ELR (cell line): ENCODE results near the gene RBM22.
"Not testable (repeated sequence)": the region's sequence is repeated elsewhere in the genome, so short reads cannot be mapped to it uniquely, and the experiment has no call there.

ENCODE experiments used
- DNase-seq: peaks from one replicate; pipeline ENCODE4 v3.0.0-alpha.2; 2015; ENCODE audit warnings: low read depth

Gene RBM22

DNA sequence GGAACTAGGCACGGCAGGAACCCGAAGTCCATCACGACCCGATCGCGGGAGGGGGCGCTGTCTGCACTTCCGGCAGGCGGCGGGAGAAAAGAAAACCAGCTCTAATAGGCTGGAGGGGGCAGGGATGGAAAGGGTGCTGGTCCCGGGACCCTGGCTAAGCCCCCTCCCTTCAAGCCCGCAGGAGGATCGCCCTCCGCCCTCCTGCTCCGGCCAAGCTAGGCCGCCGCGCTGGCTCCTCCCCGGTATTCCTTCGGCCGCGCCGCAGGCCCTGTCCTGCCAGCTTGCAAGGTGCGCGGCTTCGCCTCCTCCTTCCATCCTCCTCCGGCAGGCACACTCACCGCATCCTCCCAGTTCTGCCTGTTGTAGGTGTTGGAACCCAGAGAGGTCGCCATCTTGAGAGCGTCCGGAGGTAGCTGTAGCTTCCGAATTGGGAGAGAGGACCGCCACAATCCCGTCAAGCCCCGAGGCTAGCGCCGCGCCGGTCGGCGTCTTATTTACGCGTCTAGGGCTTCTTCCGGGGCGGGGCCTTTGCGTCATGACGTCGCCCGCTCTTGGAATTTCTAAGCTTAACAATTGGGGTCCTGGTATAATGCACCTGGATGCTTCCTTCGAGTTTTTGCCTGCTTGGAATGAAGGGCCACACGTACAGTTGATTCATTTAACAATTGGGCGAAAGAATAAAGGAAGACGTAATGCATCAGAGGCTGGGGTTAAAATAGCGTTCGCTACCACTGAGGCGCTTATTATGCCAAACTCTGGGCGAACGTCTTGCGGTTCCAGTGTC is at the start of gene RBM22:
Gene RBM22, minus strand, starts transcription at position 469 of the 784 bp plus-strand sequence. Its CDS starts 77 bp downstream, at position 392.
- DNase-seq = peak; percentile 93

DNA sequence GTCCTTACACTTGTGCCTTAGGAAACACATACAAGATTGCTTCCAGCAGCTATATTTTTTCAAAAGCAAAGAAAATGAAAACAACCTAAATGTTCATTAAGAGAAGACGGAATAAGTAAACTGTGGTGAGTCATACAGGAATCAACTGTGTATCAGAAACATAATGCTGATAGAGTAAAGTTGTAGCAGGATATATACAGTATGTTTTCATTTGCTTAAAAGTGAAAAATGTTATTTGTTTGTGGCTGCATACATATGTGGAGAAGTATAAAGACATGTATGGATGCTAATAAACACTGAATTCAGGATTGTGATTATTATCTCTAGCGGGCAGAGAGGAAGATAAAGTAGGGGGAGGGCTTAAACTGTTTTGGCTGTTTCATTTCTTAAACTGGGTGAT is 49.6 kb upstream of the RBM22 start:
- no peak for DNase-seq

DNA sequence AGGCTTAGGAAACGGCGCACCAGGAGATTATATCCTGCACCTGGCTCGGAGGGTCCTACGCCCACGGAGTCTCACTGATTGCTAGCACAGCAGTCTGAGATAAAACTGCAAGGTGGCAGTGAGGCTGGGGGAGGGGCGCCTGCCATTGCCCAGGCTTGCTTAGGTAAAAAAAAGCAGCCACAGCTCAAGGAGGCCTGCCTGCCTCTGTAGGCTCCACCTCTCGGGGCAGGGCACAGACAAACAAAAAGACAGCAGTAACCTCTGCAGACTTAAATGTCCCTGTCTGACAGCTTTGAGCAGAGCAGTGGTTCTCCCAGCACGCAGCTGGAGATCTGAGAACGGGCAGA is 42.3 kb upstream of the RBM22 start:
- DNase-seq = not testable (repeated sequence)

DNA sequence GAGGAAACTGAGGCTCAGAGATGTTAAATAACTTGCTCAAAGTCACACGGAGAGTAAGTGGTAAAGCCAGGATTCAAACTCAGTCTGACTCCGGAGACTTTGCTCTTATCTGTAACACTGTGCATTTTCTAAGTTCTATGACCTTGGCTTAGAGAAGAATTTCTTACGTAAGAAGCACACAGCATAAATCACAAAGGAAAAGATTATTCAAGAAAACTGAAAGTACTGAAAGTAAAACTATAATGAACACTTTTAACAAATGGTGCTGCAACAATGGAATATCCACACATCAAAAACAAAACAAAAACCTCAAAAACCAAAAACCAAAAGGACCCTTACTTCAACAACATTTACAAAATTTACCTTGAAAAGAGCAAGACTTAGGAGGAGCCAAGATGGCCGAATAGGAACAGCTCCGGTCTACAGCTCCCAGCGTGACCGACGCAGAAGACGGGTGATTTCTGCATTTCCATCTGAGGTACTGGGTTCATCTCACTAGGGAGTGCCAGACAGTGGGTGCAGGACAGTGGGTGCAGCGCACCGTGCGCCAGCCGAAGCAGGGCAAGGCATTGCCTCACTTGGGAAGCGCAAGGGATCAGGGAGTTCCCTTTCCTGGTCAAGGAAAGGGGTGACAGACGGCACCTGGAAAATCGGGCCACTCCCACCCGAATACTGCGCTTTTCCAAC is 41.7 kb upstream of the RBM22 start:
- DNase-seq = not testable (repeated sequence)

DNA sequence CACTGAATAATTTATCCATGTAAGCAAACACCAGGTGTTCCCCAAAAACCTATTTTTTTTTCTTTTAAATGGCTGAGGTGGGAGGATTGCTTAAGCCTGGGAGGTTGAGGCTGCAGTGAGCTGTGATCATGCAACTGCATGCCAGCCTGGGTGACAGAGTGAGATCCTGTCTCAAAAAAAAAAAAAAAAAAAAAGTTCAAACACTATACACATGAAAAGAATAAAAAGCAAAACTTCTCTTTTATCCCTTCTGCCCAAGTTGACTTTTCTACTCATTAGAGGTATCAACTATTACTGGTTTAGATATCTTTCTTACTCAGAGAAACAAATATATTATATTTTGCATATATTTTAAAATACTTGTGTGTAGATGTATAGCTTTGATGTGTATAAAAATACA is 40.1 kb upstream of the RBM22 start:
- no peak for DNase-seq

DNA sequence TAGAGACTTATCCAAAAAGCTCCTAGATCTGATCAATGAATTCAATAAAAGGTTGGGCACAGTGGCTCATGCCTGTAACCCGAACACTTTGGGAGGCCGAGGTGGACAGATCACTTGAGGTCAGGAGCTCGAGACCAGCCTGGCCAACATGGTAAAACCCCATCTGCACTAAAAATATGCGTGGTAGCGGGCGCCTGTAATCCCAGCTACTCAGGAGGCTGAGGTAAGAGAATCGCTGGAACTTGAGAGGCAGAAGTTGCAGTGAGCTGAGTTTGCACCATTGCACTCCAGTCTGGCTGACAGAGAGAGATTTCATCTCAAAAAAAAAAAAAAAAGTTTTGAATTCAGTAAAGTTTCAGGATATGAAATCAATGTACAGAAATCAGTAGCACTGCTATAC is 38.0 kb upstream of the RBM22 start:
- DNase-seq = no peak

DNA sequence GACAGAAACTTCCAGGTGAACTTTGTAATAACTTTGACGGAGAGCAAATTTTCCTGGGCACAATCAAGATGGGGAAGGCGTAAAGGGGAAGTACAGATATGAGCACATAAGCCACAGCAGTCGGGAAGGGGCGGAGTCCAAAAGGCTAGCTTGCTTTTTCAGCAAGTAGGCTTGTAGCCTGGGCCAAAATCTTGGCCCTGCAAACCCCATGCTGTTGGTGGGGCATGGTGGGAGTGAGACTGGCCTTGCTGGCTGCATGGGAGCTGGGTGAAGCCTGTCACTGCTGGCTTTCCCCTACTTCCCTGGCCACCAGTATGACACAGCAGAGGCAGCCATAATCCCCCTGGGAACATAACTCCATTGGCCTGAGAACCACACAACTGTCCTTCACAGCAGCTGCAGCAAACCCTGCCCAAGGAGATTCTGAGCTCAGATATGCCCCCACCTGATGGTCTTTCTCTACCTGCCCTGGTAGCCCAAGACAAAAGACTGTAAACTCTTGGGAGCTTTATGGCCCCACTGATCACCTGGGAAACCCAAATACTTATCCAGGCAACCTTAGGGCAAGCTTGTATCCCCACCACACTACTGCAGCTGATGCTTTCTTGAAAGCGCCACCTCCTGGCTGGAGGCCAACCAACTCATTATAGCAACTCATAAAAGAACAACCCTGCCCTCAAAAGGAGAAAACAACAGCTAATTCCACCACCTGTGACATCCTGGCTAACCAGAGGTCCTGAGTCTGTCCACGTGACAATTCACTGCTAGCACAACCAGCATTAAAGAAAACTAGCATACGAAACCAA is 33.9 kb upstream of the RBM22 start:
- no peak for DNase-seq

DNA sequence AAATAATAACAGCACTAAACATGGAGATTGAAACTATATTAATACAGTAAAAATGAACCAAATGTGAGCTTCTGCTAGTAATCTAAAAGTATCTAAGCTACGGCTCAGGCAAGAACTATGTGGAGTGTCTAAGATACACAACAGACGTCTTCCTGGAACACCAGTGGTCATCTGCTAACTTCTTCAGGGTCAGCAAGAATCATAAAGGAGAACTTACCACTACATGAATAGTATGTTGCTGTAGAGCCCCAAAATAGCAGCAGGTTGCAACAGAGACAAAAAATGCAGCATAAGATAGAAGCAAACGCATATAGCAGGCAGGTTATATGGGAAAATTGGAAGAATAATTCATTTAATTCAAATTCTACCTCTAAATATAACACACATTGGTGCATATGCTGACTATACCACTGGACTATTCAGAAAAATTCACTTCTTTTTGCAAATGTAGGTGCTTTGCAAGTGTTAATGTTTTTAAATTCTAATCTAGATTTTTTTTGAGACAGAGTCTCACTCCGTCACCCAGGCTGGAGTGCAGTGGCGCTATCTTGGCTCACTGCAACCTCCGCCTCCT is 30.9 kb upstream of the RBM22 start:
- no peak for DNase-seq

DNA sequence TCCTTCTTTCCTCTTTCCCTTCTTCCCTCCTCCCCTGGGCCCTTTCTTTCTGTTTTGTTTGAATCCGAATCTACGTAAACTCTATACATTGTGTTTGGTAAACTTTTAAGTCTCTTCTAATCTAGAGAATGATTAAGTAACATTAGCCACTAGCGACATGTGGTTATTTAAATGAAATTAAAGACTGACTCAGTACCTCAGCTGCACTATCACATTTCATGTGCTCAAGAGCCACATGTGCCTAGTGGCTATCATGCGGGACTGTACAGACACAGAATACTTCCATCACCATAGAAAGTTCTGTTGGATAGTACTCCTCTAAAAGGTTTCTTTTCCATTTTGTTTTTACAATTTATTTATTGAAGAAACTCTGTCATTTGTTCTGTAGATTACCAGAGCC is 29.0 kb upstream of the RBM22 start:
- DNase-seq = no peak

DNA sequence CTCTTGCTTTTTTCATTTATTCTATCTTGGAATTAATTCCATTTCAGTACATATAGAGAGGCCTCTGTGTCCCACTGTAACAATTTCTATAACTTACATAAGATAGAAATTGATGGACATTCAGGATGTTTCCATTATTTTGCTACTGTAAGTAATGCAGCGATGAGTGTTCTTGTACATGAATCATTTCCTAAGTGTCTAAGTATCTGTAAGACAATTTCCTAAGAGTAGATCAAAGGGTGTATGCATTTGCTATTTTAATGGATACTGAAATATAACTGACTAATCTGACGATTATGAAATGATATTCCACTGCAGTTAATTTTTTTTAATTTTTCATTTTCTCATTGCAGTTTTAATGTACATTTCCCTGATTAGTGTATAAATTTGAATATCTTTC is 23.0 kb upstream of the RBM22 start:
- peak; percentile 70 for DNase-seq

DNA sequence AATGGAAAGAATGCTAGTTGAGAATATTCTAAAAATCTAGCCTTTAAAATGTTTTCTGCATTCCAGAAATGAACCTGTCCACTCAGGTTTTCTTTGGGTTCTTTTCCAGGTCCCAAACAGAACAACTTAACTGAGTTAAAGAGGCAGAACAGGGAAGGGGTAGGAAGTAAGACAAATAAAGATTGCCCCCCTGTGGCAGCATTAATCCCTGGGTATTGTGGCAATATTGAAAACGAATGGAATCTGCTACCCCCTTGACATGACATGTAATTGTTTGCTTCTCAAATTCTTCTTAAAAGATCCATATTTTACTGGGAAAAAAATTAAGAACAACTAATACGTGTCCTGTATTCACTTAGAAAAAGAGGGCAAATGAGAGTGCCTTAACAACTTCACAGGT is 9.3 kb upstream of the RBM22 start:
- peak; percentile 20 for DNase-seq

DNA sequence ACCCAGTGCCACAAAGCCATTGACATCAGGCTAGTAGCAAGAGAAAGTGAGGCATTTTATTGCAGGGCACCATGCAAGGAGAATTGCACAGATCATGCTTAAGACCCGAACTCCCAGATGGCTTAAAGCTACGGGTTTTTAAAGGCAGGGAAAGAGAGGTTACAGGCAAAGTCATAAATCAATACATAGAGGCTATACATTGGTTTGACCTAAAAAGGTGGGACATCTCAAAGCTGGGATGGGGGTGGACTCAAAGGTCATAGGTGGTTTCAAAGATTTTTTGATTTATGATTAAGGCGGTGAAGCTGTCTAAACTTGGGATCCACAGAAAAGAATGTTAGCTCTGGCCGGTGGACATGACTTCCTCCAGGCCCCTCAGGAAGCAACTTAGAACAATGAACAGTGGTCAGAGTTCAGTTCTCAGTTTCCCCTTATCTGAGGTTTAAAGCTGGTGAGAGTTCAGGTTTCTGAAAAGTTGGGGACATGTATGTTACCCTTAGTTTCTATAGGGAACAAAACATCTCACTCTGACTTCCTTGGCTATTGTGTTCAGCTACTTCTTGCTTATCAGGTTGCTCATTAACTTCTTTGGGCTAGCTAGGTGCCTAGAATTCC is 6.0 kb upstream of the RBM22 start:
- no peak for DNase-seq

DNA sequence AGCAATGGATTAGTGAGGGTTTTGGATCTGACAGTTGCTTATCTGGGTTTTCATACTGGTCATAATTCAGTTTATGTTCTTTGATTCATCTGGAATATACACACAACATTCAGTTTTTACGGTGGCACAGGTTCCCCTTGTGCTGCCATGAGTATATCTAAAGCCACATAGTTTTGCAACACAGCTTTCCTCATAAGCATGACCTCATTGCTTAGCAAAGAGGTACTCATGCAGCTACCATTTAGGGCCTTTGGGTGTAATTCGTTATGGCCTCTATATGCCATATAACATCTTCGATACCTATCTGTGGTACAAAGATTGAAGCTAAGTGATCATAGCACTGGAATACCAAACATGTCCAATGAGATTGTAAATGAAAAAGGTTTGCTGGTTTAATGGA is 2.9 kb upstream of the RBM22 start:
- DNase-seq = peak; percentile 32

DNA sequence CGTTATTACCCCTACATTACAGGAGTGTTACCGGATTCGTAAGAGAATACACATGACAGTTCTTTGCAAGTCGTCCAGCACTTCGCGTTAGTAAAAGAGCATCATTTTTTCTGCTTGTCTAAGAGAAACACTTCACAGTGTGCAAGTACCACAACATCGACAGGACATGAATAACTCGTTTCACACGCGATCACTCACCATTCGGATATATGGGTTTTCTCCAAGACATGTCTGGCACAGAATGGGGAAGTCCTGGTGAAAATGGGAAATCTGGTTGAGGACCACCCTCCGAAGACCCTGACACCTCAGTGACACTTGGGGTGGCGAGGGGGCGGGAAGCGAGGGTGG is 642 bp downstream of the RBM22 start:
- DNase-seq = no peak

DNA sequence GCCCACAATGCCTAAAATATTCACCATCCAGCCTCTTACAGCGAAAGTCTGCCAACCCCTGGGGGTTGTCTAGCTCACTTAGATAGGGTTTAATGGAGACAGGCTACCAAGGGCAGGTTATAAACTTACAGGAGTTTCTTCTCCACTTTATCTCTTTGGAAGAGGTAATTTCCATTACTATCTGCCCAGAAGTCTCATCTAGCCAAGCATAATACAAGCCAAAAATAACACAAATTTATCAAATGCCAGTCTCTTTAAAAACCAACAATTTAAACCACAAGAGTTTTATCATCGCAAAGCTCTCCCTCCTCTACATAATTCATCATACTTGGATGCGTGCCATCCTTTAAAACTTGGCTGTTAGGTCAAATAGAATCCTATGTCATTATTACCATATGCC is 6.2 kb downstream of the RBM22 start:
- peak; percentile 39 for DNase-seq

DNA sequence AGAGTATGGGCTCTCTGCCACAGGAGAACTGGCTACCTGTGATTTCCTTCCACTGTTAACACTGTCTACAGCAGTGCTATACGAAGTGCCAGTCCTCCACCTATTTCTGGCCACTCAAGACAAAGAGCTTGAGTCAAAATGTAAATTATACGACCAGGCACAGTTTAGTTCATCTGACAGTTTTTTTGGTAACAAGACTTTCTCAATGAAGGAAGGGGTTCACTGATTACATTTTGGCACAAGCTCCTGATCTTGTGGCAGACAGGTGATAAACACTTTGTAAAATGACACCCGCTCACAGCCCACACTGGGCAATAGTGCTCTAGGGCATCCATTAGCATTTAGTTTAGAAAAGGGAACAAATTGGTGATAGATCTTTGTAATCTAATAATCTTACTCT is 8.6 kb downstream of the RBM22 start:
- no peak for DNase-seq

DNA sequence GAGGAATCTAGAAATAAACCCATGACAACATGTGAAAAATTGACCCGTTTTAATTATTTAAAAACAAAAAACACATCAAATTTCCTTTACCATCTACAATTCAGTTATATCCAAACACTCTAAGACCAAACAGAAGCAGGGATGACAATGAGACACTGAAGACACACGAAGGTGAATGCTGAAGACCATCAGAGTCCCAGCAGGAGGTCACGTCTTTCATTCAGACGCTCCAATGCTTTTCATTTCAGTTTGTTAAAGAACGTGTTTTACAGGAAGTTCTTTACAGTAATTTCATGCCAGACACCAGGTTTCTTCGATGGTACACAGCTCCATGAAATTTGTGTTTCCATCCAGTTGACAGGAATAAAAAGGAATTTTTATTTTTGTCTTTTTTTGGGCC is 10.1 kb downstream of the RBM22 start:
- no peak for DNase-seq

DNA sequence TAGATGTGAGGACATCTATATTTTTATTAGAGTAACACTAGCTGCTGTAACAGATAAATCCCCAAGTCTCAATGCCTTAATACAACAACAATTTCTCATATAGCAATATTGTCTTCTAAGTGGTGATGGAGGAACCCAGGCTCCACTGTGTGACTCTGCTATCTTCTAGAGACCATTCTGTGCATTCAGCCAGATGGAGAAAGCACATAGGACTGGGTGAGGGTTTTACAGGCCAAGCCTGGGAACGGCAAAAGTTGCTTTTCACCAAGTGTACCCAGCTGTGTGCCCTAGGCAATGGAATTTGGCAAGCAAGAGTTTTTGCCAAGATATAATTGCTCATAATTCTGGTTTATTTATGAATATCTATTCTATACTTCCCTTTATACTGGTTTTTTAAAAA is 11.7 kb downstream of the RBM22 start:
- no peak for DNase-seq

DNA sequence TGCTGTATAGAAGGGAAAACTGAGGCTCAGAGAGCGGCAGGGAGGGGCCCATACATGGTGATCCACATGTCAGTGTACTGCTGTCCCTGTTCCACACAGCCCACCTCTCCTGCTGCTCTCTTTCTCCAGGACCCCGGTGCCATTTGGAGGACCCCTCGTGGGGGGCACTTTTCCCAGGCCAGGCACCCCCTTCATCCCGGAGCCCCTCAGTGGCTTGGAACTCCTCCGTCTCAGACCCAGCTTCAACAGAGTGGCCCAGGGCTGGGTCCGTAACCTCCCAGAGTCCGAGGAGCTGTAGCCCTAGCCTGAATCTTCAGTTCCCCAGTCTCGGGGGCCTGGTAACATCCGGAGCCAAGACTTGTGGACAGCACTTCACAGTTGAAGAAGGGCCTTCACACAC is 24.3 kb downstream of the RBM22 start:
- no peak for DNase-seq

DNA sequence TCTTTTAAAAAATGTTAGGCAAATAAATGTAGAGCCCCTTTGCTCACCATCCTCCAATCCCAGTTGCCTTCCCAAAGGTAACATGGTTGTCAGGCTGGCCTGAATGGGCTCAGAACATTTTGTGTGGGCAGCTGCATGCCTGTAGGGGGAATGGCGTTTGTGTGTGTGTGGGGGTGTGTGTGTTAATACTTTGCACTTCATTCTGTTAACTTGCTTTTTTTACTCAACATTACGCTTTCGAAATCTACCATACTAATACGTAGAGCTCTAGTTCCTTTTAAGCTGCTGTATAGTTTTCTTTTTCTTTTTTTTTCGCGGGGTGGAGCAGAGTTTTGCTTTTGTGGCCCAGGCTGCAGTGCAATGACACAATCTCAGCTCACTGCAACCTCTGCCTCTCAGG is 25.8 kb downstream of the RBM22 start:
- no peak for DNase-seq

DNA sequence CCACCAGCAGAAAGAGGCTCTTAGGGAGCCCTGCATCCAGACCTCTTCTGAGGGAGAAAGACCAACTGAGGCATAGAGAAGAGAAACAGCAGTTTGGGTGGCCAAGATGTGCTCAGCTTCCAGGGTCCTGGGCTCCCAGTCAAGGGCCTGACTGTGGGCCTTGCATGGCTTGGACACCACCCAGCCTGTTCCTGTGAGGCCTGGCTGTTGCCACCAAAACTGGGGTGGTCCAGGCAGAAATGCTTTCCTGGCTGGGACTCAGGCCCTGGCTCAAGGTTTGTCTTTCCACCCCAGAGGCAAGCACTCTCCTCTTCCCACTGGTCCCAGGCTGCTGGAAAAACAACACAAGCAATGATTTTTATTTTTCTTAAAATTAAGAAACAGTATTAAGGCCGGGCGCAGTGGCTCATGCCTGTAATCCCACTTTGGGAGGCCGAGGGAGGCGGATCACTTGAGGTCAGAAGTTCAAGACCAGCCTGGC is 26.5 kb downstream of the RBM22 start:
- DNase-seq = no peak

DNA sequence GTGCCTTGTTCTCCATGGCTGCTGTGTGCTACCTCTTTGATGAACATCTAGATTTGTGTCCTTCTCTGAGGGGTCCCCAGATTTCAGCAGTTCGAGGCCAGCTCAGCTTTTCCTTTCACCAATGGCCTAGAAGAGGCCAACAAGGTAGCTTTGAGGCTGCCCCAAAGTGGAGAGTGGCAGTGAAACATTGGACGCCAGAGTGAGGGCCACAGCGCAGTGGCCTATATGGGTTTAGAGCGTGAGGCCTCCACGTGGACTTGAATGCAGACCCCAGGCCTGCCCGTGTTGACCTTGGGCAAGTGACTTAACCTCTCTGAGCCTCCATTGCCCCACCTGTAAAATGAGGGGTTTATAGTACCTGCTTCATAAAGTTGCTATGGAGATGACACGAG is 28.0 kb downstream of the RBM22 start:
- DNase-seq = no peak
